Astrocyte (in vitro differentiated cells and primary cell): ENCODE measurements around the gene PPAN. TPM values are rescaled to one million over a fixed set of nuclear protein-coding genes. Genes with fewer than 3 reads are reported as not detected.

Source experiments
- DNase-seq: peaks from one replicate; pipeline ENCODE4 v3.0.0-alpha.2; 2010; ENCODE audit warnings: low read depth
- FAIRE-seq: peaks from 2 replicates; lab custom pipeline; 2011; peaks lifted over from hg19 to GRCh38; lab: Jason Lieb, UNC
- H2AFZ ChIP-seq: 2 replicates; pipeline ENCODE4 v1.6.0; 2012; ENCODE audit warnings: low read depth, low read length, inconsistent platforms
- H3K27ac ChIP-seq: 2 replicates; pipeline ENCODE4 v1.5.1; 2011; ENCODE audit warnings: low read depth, low read length, inconsistent platforms
- H3K27me3 ChIP-seq: 2 replicates; pipeline ENCODE4 v1.6.0; 2011; ENCODE audit warnings: low read length, inconsistent platforms; ENCODE audit not compliant: insufficient read depth
- H3K36me3 ChIP-seq: 2 replicates; pipeline ENCODE4 v1.5.1; 2011; ENCODE audit warnings: low read length, inconsistent platforms; ENCODE audit not compliant: insufficient read depth
- H3K4me1 ChIP-seq: 2 replicates; pipeline ENCODE4 v1.5.1; 2011; ENCODE audit warnings: low read length, inconsistent platforms; ENCODE audit not compliant: insufficient read depth
- H3K4me2 ChIP-seq: 2 replicates; pipeline ENCODE4 v1.6.0; 2012; ENCODE audit warnings: low read length, inconsistent platforms
- H3K4me3 ChIP-seq: 2 replicates; pipeline ENCODE4 v1.5.1; 2011; ENCODE audit warnings: low read depth, mild to moderate bottlenecking, low read length, inconsistent platforms; ENCODE audit not compliant: insufficient read depth
- H3K79me2 ChIP-seq: 2 replicates; pipeline ENCODE4 v1.6.0; 2012; ENCODE audit warnings: mild to moderate bottlenecking, low read length, inconsistent platforms; ENCODE audit not compliant: insufficient read depth
- H3K9ac ChIP-seq: 2 replicates; pipeline ENCODE4 v1.6.0; 2012; ENCODE audit warnings: mild to moderate bottlenecking, low read length, inconsistent platforms
- H3K9me3 ChIP-seq: 2 replicates; pipeline ENCODE4 v1.5.1; 2012; ENCODE audit warnings: low read depth, mild to moderate bottlenecking, low read length, inconsistent platforms; ENCODE audit not compliant: insufficient read depth
- H4K20me1 ChIP-seq: 2 replicates; pipeline ENCODE4 v1.6.0; 2012; ENCODE audit warnings: low read length, inconsistent platforms; ENCODE audit not compliant: insufficient read depth
- H3K27ac Mint-ChIP-seq: one replicate; pipeline ENCODE4 v1.8.0; 2021; ENCODE audit warnings: mild to moderate bottlenecking, mixed read lengths; ENCODE audit not compliant: unreplicated experiment
- H3K27me3 Mint-ChIP-seq: one replicate; pipeline ENCODE4 v1.8.0; 2021; ENCODE audit warnings: low read depth, mixed read lengths; ENCODE audit not compliant: unreplicated experiment
- H3K36me3 Mint-ChIP-seq: one replicate; pipeline ENCODE4 v1.8.0; 2021; ENCODE audit warnings: low read depth, mixed read lengths; ENCODE audit not compliant: unreplicated experiment
- H3K4me1 Mint-ChIP-seq: one replicate; pipeline ENCODE4 v1.8.0; 2021; ENCODE audit warnings: low read depth, mixed read lengths; ENCODE audit not compliant: unreplicated experiment
- H3K4me3 Mint-ChIP-seq: one replicate; pipeline ENCODE4 v1.8.0; 2021; ENCODE audit warnings: mild to moderate bottlenecking, moderate library complexity, mixed read lengths; ENCODE audit not compliant: unreplicated experiment
- H3K9me3 Mint-ChIP-seq: one replicate; pipeline ENCODE4 v1.8.0; 2021; ENCODE audit warnings: mild to moderate bottlenecking, mixed read lengths; ENCODE audit not compliant: unreplicated experiment
- CTCF ChIP-seq: IDR thresholded peaks from 2 replicates; pipeline ENCODE4 v1.5.1; 2011; ENCODE audit warnings: low read depth, mild to moderate bottlenecking, inconsistent platforms, low read length, moderate library complexity; ENCODE audit not compliant: insufficient read depth
- EZH2 ChIP-seq: IDR thresholded peaks from 2 replicates; pipeline ENCODE4 v1.6.1; 2012; ENCODE audit warnings: mild to moderate bottlenecking, low read length, inconsistent platforms; ENCODE audit not compliant: insufficient read depth
- total RNA-seq: library from RNA; stranded (reverse); gene quantifications from 2 replicates; pipeline ENCODE4 v1.2.1, GENCODE V29; 2021

PPAN gene
- total RNA-seq, 1 donor from 2014 or later: 55.6 TPM

- Histone ChIP-seq H3K4me1 (no peaks in the 10 kb centered on the region), H3K27ac (no peak overlapping the region), H3K27me3 (peaks cover 5% of the 10 kb centered on the region), H3K9me3 (no peaks in the 10 kb centered on the region), H3K36me3 (no peaks in the 10 kb centered on the region), H3K4me2 (no peak overlapping the region), H2AFZ (no peak overlapping the region), H3K9ac (no peak overlapping the region), H4K20me1 (no peaks in the 10 kb centered on the region), H3K79me2 (no peaks in the 10 kb centered on the region), H3K4me3 (no peak overlapping the region)
- no peak for FAIRE-seq
- DNase-seq: no peak
- H3K27ac Mint-ChIP-seq: no peak overlapping the region
- H3K36me3 Mint-ChIP-seq: no peaks in the 10 kb centered on the region
- H3K9me3 Mint-ChIP-seq: peaks cover 2% of the 10 kb centered on the region
- H3K27me3 Mint-ChIP-seq: peaks cover 49% of the 10 kb centered on the region
- TF ChIP-seq EZH2 (no peak), CTCF (peak; percentile 29)
- H3K4me1 Mint-ChIP-seq: no peaks in the 10 kb centered on the region
- H3K4me3 Mint-ChIP-seq: no peak overlapping the region
Observed at GRCh38 chr19:10074153-10074552, 32.0 kb upstream of the PPAN start.

- peaks cover 2% of the 10 kb centered on the region for H3K27me3 ChIP-seq
- H3K4me2 ChIP-seq: no peak overlapping the region
- no peaks in the 10 kb centered on the region for H3K4me1 ChIP-seq
- no peak for TF ChIP-seq EZH2
- TF ChIP-seq CTCF: no peak
- H3K4me3 ChIP-seq: no peak overlapping the region
- H3K79me2 ChIP-seq: no peaks in the 10 kb centered on the region
- H3K27ac ChIP-seq: no peak overlapping the region
- no peak overlapping the region for H3K27ac Mint-ChIP-seq
- H4K20me1 ChIP-seq: no peaks in the 10 kb centered on the region
- H3K9me3 Mint-ChIP-seq: peaks cover 2% of the 10 kb centered on the region
- no peaks in the 10 kb centered on the region for H3K36me3 ChIP-seq
- no peaks in the 10 kb centered on the region for H3K4me1 Mint-ChIP-seq
- peaks cover 48% of the 10 kb centered on the region for H3K27me3 Mint-ChIP-seq
- H3K4me3 Mint-ChIP-seq: no peak overlapping the region
- H3K9me3 ChIP-seq: no peaks in the 10 kb centered on the region
- H3K9ac ChIP-seq: no peak overlapping the region
- H3K36me3 Mint-ChIP-seq: no peaks in the 10 kb centered on the region
- FAIRE-seq (no peak), DNase-seq (no peak)
- no peak overlapping the region for H2AFZ ChIP-seq
Observed at GRCh38 chr19:10076535-10076934, 29.6 kb upstream of the PPAN start.

GRCh38 chr19:10078329-10078728 lies 27.8 kb upstream of the PPAN start:
- Mint-ChIP-seq H3K4me1 (no peaks in the 10 kb centered on the region), H3K36me3 (no peaks in the 10 kb centered on the region), H3K27ac (no peak overlapping the region), H3K27me3 (peaks cover 47% of the 10 kb centered on the region), H3K9me3 (no peaks in the 10 kb centered on the region), H3K4me3 (no peak overlapping the region)
- FAIRE-seq (no peak), DNase-seq (no peak)
- H4K20me1 ChIP-seq: no peaks in the 10 kb centered on the region
- no peaks in the 10 kb centered on the region for H3K36me3 ChIP-seq
- no peak overlapping the region for H3K27ac ChIP-seq
- no peaks in the 10 kb centered on the region for H3K79me2 ChIP-seq
- H3K9me3 ChIP-seq: no peaks in the 10 kb centered on the region
- H3K27me3 ChIP-seq: peaks cover 2% of the 10 kb centered on the region
- TF ChIP-seq EZH2 (no peak), CTCF (no peak)
- no peak overlapping the region for H3K4me3 ChIP-seq
- H3K9ac ChIP-seq: no peak overlapping the region
- H3K4me2 ChIP-seq: no peak overlapping the region
- no peak overlapping the region for H2AFZ ChIP-seq
- no peaks in the 10 kb centered on the region for H3K4me1 ChIP-seq
